Uterus (tissue), 4 donors: ENCODE data around the gene CAMK2G. TPM values are rescaled to one million over a fixed set of nuclear protein-coding genes. Genes with fewer than 3 reads are reported as not detected.

ENCODE experiments used
- DNase-seq, 2 donors: peaks; one replicate each; pipeline ENCODE4 v3.0.0-alpha.2; 2019 to 2020
- H3K27ac ChIP-seq, 2 donors: fragments of 200-600 bp; sonication (generic); 1 replicate in 1 of 2; 2 replicates in 1 of 2; pipeline ENCODE4 v1.5.1; 2016 to 2018
- H3K27me3 ChIP-seq, 2 donors: fragments of 200-600 bp; sonication (generic); one replicate each; pipeline ENCODE4 v1.5.1; 2018 to 2019; ENCODE audit warnings: control low read depth in 1 of 2
- H3K36me3 ChIP-seq, 2 donors: fragments of 200-600 bp; sonication (generic); one replicate each; pipeline ENCODE4 v1.5.1; 2019; ENCODE audit warnings: control low read depth in 1 of 2
- H3K4me1 ChIP-seq, 2 donors: fragments of 200-600 bp; sonication (generic); one replicate each; pipeline ENCODE4 v1.5.1; 2018 to 2019; ENCODE audit warnings: control low read depth in 1 of 2
- H3K4me3 ChIP-seq, 2 donors: fragments of 200-600 bp; sonication (generic); 1 replicate in 1 of 2; 2 replicates in 1 of 2; pipeline ENCODE4 v1.5.1; 2018 to 2019; ENCODE audit warnings: mild to moderate bottlenecking in 1 of 2
- H3K9me3 ChIP-seq, 2 donors: fragments of 200-600 bp; sonication (generic); one replicate each; pipeline ENCODE4 v1.5.1; 2019; ENCODE audit warnings: control low read depth in 1 of 2
- POLR2A ChIP-seq, 2 donors: fragments of 450-650 bp; IDR thresholded peaks; one replicate each; pipeline ENCODE4 v1.6.1; 2016; ENCODE audit warnings: antibody characterized with exemption in 2 of 2, mild to moderate bottlenecking in 1 of 2, moderate library complexity in 1 of 2
- intact Hi-C: fragments of 100-400 bp; cut with DNase I; formaldehyde crosslinking; loops from one replicate; pipeline ENCODE4 v1.15.1; 2023; ENCODE audit warnings: low total_unique reads
- total RNA-seq, 4 donors: library from RNA; depleted of rRNA in 3 of 4; stranded (reverse); fragments of >200 nt in 3 of 4; gene quantifications; one replicate each; pipeline versions ENCODE4 v1.1.0 to v1.2.4, GENCODE V29; 2014 to 2023
- TF ChIP-seq, protein P1 (sequence below), 4 experiments: fragments of 200-600 bp in 2 of 4; fragments of 450-650 bp in 2 of 4; sonication (generic) in 2 of 4; IDR thresholded peaks; one replicate each; pipeline ENCODE4 v1.5.1; 2016 to 2019; ENCODE audit warnings: antibody characterized with exemption in 4 of 4, mild to moderate bottlenecking in 2 of 4, moderate library complexity in 1 of 4
- donor health status: DM: yes; HTN: yes; CAD: no.

The CAMK2G gene
- total RNA-seq, 4 donors from 2014 or later: 17.9 to 79.9 (median 40.0) TPM

DNA sequence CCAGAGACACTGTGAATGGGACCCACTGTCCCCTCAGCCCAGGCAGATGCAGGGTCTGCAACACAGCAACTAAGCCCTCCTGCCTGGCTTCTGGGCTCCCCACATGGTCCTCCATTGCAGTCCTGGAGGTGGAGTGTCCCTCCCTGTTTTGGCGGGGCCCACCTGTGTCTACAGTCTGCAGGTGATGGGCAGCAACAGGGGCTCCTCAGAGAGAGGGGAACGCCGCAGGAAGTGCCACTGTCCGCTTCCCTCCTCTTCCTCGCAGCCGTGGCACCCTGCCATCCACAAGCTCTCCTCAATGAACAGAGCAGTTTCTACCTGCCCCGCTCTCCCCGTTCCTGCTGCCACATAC lies 9.3 kb downstream of the CAMK2G start:
- Histone ChIP-seq H3K9me3 (no peaks in the 10 kb centered on the region), H3K4me3 (no peak overlapping the region), H3K36me3 (no peaks in the 10 kb centered on the region), H3K4me1 (no peaks in the 10 kb centered on the region), H3K27me3 (no peaks in the 10 kb centered on the region), H3K27ac (peak overlapping the region in 1 of 2 donors; percentile 65)
- intact Hi-C loops: no loop called here
- DNase-seq: no peak
- TF ChIP-seq, protein P1, sequence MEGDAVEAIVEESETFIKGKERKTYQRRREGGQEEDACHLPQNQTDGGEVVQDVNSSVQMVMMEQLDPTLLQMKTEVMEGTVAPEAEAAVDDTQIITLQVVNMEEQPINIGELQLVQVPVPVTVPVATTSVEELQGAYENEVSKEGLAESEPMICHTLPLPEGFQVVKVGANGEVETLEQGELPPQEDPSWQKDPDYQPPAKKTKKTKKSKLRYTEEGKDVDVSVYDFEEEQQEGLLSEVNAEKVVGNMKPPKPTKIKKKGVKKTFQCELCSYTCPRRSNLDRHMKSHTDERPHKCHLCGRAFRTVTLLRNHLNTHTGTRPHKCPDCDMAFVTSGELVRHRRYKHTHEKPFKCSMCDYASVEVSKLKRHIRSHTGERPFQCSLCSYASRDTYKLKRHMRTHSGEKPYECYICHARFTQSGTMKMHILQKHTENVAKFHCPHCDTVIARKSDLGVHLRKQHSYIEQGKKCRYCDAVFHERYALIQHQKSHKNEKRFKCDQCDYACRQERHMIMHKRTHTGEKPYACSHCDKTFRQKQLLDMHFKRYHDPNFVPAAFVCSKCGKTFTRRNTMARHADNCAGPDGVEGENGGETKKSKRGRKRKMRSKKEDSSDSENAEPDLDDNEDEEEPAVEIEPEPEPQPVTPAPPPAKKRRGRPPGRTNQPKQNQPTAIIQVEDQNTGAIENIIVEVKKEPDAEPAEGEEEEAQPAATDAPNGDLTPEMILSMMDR (IDR thresholded peaks at IDR 0.05): no peak
- TF ChIP-seq POLR2A (IDR thresholded peaks at IDR 0.05): no peak

DNA sequence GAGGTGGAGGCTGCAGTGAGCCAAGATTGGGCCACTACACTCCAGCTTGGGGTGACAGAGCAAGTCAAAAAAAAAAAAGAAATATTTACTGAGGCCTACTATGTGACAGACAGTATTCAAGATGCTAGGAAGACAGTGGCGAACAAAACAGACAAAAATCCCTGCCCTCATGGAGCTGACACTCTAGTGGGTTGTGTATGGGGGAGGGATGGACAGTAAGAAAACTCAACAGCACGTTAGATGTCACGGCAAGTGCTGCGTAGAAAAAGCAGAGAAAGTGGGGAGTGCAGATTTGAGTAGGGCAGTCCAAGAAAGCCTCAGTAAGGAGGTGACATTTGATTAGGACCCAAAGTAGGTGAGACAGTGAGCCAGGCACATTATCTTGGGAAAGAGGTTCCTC lies 10.1 kb downstream of the CAMK2G start:
- Histone ChIP-seq H3K36me3 (no peaks in the 10 kb centered on the region), H3K27ac (no peak overlapping the region), H3K4me3 (no peak overlapping the region), H3K9me3 (no peaks in the 10 kb centered on the region), H3K4me1 (no peaks in the 10 kb centered on the region), H3K27me3 (no peaks in the 10 kb centered on the region)
- TF ChIP-seq, protein P1 (IDR thresholded peaks at IDR 0.05): no peak
- no peak for TF ChIP-seq POLR2A (IDR thresholded peaks at IDR 0.05)
- intact Hi-C loops: no loop called here
- no peak for DNase-seq

DNA sequence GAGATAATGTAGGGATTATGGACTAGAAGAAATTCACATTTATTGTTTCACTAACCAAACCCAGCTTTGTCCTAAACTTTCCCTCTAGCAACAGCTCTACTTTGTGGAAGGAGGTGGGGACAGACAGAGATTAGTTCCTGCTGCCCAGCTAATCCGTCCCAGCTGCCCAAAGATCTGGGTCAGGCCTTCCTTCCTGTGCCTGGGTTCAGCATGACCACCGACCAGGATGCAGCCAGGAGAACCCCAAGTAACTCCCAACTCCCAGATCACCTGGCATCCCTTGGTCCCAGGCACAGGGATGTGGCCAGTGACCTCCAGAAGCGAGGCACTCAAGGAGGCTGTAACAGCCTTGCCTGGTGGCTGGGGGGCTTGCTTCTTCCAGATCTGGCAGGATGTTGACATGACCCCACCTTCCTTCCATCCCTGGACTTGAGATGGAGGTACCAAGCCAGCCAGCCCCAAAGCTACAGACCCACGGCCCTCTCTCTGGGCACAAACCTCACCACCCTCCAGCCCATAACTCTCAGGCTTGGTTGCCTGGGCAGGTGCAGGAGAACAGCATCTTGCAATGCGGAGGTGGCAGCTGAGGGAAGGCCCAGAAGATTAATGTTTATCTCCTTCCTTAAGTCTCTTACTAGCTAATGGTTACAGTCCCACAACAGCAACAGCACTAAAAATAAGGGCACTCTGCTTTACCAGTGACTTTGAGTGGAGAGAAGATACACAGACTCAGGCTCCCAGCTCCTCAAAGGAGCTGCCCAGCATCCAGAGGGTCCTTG lies 11.1 kb downstream of the CAMK2G start:
- no peaks in the 10 kb centered on the region for H3K36me3 ChIP-seq
- no peak overlapping the region for H3K4me3 ChIP-seq
- DNase-seq: no peak
- TF ChIP-seq, protein P1 (IDR thresholded peaks at IDR 0.05): no peak
- no peak for TF ChIP-seq POLR2A (IDR thresholded peaks at IDR 0.05)
- H3K27me3 ChIP-seq: no peaks in the 10 kb centered on the region
- no peak overlapping the region for H3K27ac ChIP-seq
- H3K4me1 ChIP-seq: peaks cover 0 to 3% of the 10 kb centered on the region in 2 donors
- intact Hi-C loops: no loop called here
- H3K9me3 ChIP-seq: no peaks in the 10 kb centered on the region

DNA sequence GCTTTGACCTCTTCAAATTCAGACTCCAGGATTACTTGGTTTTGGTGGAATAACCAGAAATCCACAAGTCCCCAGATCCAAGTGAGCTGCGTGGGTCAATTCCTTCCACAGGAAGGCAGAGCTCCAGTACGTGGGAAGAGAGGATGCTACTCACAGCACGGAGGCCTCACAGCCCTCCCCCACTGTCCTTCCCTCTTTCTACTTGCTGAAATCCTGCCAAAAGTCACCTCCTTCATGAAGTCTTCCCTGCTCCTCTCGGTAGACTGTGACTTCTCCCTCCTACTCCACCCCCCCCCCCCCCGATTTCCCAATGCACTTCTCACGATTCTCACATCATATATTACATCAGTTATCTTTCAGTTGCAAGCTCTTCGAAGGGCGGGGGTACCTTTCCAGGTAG lies 12.3 kb downstream of the CAMK2G start:
- H3K36me3 ChIP-seq: no peaks in the 10 kb centered on the region
- DNase-seq: no peak
- no peaks in the 10 kb centered on the region for H3K9me3 ChIP-seq
- H3K4me3 ChIP-seq: no peak overlapping the region
- H3K27ac ChIP-seq: no peak overlapping the region
- H3K27me3 ChIP-seq: no peaks in the 10 kb centered on the region
- TF ChIP-seq, protein P1 (IDR thresholded peaks at IDR 0.05): no peak
- no peak for TF ChIP-seq POLR2A (IDR thresholded peaks at IDR 0.05)
- intact Hi-C loops: no loop called here
- peaks cover 0 to 5% of the 10 kb centered on the region in 2 donors for H3K4me1 ChIP-seq

DNA sequence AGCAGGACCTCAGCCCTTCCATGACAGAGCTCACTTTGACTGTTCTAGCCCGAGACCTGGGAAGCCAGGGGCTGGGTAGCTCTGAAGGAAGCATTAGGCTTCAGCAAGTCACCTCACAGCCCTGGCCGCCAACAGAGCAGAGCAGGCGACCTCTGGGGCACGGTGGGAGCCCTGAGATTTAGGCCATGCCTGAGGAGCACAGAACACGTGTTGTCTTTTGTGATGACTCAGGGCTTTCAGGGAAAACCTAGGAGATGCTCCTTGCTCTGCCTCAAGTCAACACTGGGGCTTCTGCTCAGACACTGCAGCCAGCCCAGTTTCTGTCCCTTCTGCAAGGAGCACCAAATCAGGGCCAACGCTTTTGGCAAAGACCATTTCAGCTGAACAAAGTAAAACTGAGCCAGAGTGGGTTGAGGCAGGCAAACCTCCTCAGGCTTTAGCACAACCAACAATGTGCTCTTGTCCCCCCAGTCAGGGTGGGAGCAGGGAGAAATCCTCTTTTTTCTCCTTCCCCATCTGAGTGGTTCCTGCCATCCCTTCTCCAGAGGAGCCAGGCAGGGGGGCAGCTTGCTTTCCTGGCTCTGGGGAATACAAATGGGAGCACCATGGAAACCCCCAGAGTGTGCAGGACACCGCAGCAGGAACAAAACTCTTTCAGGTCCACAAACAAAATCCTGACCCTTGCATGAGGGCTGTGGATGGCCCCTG lies 14.4 kb downstream of the CAMK2G start:
- no peaks in the 10 kb centered on the region for H3K27me3 ChIP-seq
- no peaks in the 10 kb centered on the region for H3K36me3 ChIP-seq
- peaks cover 0 to 5% of the 10 kb centered on the region in 2 donors for H3K4me1 ChIP-seq
- TF ChIP-seq, protein P1 (IDR thresholded peaks at IDR 0.05): no peak
- no peak for TF ChIP-seq POLR2A (IDR thresholded peaks at IDR 0.05)
- no peak overlapping the region for H3K4me3 ChIP-seq
- no peaks in the 10 kb centered on the region for H3K9me3 ChIP-seq
- intact Hi-C loops: no loop called here
- no peak for DNase-seq
- H3K27ac ChIP-seq: peak overlapping the region in 1 of 2 donors; percentile 1
